Kidney tubule cell (primary cell): Measurements from ENCODE around the gene RPS6KA2.
A peak's percentile ranks its signal among the peaks of the same experiment; 100 is the strongest.

Experiments
- DNase-seq: peaks from one replicate; pipeline ENCODE4 v3.0.0-alpha.2; 2018; ENCODE audit warnings: low spot score

RPS6KA2 gene

DNA sequence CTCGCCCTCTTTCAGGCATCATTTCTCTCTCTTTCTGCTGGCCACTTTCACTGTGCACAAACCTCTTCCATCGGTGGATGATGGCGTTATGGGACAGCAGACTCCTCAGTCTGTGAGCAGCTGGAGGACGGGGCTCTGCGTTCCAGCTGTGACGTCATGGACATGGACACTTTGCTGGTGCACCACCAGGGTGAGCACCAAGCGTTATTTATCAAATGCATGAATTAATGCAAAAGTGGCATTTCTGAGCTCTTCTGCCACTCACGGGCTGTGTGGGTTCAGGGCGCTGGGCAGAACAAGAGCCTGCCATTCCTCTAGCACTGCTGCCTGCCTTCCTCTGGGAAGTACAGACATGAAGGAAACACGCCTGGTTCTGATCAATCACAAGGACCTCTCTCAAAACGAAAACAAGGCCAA, 161.4 kb downstream of the RPS6KA2 start:
- DNase-seq: no peak

DNA sequence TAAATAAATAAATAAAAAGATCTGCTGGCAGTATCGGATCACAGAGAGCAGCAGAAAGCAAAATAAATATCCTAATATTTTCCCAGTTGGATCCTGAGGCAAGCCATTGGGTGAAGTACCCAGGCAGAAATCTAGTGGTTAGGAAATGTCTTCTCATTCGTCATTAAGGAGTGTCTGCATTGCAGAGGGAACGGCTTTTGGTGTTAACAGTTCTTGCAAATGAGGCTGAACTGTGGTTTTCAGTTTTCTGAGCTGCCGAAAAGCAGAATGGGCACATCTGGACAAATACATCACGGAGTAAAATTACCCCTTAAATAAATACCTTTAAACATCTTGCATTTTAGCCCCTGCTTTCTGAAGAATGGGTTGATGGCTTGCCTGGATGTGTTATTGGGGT, 162.1 kb downstream of the RPS6KA2 start:
- no peak for DNase-seq

DNA sequence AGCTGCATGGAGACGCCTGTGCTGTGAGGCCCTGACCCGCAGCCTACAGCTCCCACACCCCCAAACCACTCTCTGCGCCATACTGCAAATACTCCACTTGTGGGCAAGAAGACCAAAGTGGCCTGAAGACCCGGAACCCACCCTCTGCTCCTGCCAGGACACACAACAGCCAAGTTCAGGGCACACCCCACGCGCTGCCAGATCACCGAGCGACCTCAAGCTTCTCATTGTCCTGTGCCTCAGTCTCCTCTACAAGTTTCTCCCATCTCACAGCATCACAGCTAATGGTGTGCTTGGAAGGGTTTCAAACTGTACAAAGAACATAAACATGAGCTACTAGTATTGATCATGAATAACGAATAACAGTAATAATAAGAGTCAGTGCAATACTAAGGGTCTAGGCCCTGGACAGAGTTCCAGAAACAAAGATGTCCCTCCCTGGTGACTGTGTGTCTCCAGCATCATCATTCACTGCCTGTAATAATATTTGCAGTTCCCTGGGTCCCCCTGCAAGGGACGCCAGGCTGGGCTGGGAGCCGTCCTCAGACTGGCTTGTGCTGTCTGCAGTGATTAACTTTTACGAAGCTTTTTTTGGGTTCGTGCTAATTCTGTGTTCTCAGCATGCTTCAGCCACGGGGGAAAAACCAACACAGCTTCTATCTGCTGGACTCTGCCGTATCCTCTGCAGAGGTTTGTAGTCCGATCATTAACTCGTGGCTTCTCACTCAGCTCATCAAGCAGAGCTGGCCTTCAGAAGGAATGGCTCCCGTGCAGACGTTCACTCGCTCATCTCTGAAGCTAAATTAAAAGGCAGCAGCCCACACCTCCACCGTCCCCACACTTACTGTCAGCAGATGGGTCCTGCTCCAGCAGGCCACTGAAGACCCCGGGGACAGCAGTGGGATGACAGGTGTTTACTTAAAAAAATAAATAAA, 162.7 kb downstream of the RPS6KA2 start:
- no peak for DNase-seq

DNA sequence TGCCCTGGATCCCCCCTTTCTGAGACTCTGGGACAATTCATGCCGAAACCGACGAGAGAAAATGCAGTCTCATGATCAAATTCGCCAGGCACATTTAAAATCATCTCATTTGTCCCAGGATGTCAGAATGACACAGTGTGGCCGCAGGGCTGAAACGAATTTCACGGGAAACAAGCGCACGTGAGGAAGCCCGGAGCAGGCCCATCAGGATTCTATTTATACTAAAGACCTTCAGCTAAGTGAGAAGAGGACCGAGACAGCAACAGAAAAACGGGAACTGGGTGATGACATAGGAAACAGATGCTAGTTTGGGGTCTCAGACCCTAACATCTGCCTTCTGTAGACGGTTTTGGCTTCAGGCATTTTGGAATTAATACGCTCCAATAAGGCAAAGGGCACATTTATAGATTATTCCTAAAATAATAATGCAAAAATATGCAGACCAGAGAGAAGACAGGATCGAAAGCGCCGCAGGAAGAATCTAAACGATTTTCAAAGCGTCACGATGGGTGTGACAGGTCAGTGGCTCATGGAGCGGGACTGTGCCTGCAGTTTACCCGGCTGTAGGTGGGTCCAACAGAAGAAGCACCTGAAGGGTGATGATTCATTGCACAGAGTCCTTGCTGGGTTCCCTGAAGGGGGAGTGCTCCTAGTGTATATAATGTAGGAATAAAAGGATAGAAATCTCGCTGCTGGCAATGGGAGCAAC, 163.5 kb downstream of the RPS6KA2 start:
- no peak for DNase-seq

DNA sequence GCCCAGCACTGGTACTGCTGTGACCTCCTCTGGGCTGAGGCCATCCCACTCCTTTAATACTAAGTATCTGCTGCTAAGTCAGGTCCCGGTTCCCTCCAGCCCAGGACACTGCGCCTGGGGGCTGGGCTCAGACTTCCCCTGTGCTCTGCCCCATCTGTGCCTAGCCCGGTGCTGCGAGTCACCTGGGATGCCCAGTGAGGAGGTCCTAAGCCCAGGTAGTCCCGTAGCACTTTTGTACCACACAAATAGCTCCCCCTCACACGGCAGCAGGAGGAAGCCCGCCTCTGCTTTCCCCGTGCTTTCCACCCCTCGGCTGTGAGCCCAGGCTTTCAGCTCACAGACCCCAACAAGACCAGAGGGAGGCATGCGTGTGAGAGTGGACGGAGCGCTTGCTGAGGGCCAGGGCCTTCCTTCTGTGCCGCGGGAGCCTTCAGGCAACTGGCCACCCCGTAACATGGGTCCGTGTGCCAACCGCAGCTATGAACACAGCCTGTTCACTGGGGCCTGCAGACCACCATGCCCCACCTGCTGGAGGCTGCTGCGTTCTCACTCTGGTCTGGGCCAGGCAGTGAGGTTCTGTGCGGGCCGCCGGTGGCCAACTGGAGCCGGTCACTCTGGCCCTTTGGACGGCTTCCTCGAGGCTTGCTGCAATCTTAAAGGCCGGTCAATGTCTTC, 164.5 kb downstream of the RPS6KA2 start:
- no peak for DNase-seq

DNA sequence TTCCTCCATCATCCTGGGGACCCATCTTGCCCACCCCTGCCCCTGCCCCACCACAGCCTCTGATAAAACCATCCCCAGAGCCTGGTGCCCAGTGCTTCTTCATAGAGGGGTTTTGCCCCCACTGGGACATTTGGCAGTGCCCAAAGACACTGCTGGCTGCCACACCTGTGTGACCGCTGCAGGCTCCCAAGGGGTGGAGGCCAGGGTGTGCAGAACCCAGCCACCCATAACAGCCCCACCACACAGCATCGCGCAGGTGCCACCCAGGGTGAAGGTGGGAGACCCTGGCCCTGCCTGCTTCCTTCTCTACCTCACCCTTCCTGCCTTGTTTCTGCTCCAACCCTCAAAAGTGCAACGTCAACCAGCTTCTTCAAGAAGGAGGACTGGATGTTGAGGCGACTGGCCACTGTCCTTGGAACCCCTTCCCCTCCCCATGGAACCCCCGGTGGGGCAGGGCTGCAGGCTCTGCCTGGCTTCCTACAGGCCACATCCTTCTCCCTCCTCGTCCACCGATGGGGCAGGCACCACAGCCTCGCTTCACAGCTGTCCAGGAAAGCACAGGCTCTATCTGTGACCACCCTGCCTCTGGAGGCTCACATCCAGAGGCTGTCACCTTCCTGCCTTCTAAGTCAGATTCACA, 165.1 kb downstream of the RPS6KA2 start:
- no peak for DNase-seq

DNA sequence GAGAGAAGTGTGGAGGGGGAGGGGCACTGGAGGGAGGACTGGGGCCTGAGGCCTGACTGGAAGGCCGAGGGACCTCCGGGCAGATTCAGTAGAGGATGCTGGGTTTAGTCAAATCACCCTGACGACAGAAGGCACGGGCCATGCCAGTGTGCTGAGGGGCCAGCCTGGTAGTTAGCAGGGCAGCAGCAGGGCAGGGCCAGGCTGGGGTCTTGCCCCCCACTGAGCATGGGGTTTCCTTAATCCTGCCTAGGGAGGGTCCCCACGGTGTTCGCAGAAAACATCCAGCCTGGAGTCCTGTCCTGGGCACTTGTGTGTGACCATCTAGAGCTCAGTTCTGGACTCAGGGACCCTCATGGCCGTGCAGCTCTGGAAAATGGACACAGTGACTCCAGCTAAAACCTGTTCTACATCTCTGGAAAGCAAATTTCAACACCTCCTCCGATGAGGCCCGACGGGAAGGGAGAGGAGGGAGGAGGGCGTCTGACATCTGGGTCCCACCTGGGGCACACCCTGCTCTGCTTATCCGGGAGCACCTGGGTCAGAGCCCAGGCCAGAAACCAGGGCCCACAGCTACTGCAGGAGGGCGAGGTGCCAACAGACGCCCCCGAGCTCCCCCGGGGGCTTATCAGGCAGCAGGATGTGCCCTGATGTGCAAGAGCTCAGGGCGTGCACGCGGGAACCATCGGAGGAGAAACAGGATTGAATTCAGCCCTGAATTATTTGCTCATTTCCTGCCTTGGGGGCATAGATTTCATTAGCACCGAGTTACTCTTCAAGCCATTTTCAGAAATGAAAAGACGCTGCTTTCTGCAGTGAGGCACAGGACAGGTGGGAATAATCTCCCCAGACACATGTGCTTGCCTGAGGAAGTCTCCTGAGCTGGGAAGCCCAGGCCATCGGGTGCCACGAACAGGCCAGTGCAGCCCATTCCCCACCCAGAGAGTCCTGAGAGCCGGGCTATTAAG, 166.3 kb downstream of the RPS6KA2 start:
- DNase-seq: no peak

DNA sequence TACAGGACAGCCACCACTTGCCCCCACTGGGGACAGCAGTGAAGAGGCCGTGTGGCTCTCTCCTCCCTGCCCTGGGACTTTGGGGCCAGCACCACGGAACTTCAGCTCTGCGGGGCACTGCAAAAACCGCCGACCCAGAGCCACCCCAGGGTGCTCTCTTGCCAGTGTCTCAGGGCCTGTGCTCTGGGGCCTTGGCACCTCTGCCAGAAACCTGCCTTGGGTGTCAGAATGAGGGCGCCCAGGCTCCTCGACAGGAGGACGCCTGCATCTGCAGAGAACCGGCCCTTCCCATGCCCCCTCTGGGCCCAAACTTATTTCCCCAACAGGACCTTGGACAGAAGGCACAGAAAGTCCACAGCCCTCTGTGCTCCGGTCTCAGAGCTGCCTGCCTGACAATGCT, 167.1 kb downstream of the RPS6KA2 start:
- no peak for DNase-seq

DNA sequence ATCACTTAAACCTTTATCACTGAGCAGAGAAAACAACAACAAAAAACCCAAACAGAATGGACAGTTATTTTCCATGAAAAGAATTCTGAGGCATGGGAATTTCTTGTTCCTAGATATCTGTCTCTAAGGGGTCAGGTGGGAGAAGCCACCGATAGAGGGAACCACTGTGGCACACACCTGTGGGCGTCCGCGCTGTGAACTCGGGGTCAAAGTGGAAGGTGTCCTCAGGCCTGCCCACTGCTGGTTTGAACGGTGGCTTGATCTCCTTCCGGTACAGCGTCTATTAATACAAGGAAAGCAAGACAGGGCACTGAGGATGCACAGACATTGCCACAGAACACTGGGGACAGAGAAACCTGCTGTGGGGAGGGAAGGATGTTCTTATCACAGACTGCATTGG, 167.8 kb downstream of the RPS6KA2 start:
- DNase-seq: no peak

DNA sequence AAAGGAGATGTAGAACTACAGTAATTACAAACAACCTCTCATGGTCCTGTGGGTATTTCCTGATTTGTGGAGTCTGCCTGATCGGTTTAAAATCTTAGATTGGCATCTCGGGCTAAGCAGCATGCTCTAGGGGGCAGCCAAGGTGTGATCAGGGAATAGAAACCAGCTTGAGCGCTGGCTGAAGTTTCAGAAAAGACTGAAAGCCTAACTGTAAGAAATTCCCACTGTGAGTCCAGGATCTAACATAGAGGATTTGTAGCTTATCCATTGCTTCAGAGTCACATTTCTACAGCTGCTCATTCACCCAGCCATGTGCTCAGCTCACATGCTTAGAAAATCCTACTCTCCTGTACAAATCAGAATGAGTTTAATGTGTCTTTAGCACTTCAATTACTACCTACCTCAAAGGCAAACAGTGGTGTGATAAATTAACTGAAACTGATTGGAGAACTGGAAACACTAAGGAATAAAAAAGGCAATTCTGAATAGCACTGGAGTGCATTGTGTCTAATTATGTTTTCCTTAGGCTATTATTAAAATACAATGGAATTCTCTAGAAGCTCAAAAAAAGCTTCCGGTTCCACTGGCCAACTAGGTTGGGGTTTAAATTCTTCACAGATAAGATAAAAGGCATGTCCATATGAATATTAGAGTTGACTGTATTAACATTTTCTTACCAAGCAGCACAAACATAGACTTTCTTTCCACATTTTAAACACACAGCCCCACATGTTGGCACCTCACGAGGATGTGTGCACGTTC, 170.5 kb downstream of the RPS6KA2 start:
- peak; percentile 31 for DNase-seq

DNA sequence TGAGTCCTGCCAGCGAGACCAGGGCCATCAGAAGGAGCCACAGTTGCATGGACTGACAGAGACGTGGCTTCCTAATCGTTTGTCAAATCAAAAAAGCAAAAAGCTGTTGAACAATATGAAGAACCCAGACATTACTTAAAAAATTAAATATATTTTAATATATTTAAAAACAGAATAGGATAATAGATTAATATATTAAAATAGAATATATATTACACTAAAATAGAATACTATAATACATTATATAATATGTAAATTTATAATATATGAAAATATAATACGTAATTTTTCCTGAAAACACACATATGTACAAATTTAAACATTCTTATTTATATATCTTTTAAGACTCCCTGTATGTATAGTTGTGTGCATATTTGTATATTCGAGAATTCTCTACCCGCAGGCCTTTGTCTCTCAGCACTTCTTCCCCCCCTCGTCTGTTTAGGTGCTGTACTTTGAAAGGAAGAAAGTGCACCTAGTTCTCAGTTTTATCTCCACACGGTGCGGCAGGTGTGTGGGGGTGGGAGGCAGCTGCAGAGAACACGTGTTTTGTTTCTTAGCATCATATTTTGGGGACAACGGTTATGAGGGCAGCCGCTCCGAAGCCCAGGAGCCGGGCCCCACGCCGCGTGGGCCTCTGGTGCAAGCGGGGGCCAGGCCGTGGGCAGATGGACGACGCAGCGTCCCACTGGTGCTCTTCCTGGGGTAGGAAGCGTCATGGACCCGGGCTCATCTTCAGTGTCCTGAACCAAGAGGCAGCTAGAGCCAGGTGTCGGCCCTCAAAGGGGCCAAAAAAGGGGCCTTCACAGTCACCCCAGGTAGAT, 172.1 kb downstream of the RPS6KA2 start:
- DNase-seq: no peak

DNA sequence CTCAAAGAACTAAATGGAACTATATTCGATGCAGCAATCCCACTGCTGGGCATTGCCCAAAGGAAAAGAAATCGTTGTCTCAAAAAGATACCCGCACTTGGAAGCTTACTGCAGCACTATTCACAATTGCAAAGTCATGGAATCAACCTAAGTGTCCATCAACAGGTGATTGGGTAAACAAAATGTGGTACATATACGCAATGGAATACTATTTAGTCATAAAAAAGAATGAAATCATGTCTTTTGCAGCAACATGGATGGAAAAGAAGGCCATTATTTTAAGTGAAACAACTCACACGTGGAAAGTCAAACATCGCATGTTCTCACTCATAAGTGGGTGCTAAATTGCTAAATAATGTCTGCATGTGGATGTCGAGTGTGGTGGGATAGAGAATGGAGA, 173.4 kb downstream of the RPS6KA2 start:
- no peak for DNase-seq

DNA sequence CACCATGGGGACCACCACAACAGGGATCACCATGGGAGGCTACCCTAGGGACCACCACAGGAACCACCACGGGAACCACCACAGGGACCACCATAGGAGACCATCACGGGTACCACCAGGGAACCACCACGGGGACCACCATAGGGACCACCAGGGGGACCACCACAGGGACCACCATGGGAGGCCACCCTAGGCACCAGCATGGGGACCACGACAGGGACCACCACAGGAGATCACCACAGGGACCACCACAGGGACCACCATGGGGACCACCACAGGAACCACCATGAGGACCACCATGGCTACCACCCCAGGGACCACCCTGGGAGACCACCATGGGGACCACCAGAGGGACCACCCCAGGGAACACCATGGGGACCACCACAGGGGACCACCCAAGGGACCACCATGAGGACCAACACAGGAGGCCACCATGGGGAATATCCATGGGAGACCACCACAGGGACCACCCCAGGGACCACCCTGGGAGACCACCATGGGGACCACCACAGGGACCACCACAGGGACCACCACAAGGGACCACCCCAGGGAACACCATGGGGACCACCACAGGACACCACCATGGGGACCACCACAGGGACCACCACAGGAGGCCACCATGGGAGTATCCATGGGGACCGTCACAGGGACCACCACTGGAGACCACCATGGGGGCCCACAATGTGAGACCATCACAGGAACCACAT, 176.7 kb downstream of the RPS6KA2 start:
- no peak for DNase-seq

DNA sequence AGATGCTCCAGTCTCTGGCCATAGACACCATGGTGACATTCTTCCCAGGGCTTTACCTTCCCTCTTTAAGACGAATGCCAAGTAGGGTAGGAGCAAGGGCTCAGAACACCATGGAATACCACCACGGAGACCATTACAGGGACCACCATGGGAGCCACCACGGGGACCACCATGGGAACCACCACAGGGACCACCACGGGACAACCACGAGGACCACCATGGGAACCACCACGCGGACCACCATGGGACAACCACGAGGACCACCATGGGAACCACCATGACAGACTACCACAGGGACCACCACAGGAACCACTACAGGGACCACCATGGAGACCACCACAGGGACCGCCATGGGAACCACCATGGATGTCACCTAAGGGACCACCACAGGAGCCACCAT, 177.4 kb downstream of the RPS6KA2 start:
- no peak for DNase-seq

DNA sequence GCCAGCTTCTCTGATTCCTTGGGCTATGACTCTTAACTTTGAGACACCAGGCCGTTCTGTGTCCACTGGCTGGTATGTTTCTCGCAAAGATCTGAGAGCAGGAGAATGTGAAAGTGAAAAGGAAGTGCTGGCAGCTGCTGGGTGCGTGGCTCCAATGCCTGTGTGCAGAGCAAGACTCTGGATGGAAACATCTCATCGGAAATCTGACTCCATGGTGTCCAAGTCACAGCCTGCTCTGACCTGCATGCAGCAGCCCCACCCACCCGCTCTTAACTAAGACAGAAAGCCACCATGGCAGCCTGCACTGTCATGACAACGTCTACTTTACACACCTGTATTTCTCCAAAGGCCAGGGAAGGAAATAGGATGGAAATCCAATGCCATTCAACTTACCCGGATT, 178.0 kb downstream of the RPS6KA2 start:
- DNase-seq: no peak

DNA sequence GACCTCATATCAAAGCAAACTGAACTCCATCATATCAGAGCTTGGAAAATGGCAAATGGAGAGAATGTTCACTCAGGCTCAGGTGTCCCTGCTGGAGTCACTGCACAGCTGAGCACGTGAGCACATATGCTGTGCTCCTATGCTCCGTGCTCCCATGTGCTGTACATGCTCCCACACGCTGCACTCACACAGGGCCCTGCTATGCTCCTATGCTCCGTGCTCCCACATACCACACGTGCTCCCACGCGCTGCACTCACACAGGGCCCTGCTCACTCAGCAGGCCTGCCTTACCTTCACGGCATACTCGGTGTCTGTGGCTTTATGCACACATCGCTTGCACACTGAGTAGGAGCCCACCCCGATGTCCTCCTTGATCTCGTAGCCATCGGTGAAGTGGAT, 178.6 kb downstream of the RPS6KA2 start:
- no peak for DNase-seq

DNA sequence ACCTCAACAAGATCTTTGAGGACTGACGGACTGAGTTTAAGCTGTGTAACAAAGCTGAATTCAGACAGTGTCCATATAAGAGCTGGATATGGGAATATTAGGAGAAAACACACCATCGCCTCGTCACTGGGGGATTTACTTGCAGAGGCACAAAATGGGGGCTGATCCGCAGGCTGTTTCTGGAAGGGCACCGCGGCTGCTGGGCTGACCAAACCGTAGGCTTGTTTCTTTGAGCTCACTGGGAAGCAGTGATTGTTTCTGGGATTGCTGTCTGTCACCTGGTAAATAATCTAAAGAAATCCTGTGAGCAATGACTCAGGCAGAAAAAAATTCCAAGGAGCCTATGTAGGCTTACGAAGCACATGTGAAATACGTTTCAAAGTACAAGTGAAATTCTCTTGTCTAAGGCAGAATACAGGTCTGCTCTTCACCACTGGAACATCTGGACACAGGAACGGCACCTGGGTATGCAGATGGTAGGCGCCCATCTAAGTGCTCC, 180.4 kb downstream of the RPS6KA2 start:
- DNase-seq: peak; percentile 33

DNA sequence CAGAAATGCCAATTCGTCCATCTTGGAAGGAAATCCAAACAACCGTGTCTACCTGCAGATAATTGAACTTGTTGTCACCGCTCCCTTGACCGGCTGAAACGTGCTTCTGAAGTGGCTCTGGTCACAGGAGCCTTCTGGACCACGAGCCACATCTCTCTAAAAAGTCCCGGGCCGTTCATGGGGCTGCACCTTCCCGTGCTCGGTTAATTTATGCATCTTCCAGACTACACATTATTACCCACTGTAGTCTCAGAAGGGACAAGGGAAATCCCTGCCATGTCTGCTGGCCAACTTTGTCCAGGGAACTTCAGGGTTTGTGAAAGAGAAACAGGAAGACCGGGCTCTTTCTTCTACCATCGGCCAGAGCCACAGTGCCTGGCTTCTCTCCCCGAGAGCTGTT, 180.9 kb downstream of the RPS6KA2 start:
- DNase-seq: no peak

DNA sequence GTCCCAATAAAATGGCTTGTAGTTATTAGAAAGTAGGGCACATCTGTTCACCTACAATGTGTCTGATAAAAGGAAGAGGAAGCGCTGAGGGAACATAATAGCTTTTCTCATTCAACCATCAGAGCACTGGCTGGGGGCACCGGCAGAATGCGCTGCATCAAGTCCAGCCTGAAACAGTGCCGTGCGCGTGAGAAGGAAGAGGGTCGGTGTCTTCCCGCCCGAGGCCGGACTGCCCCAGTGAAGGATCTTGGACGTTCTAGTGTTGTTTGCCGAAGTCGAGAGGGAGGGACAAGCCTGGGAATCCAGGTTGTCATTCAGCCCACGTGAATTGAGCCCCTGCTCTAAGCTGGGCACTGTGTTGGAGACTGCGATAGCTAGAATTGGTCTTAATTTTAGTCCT, 182.6 kb downstream of the RPS6KA2 start:
- DNase-seq: no peak
